OCI-LY3 (cell line): ENCODE results near the gene F12.

Source experiments
- H2AFZ ChIP-seq: fragments of 200-600, 300-600 bp; shearing (Covaris generic); 2 replicates; pipeline ENCODE4 v1.6.0; 2014; ENCODE audit warnings: antibody characterized with exemption, low read depth, low read length
- H3K27ac ChIP-seq: fragments of 200-600, 300-600 bp; sonication (generic); 2 replicates; pipeline ENCODE4 v1.5.1; 2014; ENCODE audit warnings: mild to moderate bottlenecking, low read length, moderate library complexity, mixed read lengths
- H3K27me3 ChIP-seq: fragments of 200-600, 300-600 bp; sonication (generic); 2 replicates; pipeline ENCODE4 v1.6.1; 2014; ENCODE audit warnings: low read depth, low read length, mixed read lengths
- H3K36me3 ChIP-seq: fragments of 200-600, 300-600 bp; sonication (generic); replicated peaks from 2 replicates; pipeline ENCODE3; 2014; ENCODE audit warnings: low read depth, low read length, mixed read lengths
- H3K4me1 ChIP-seq: fragments of 300-600, 200-600 bp; sonication (generic); 2 replicates; pipeline ENCODE4 v1.6.1; 2014; ENCODE audit warnings: low read length, mixed read lengths
- H3K4me2 ChIP-seq: fragments of 200-600, 300-600 bp; sonication (generic); 2 replicates; pipeline ENCODE4 v1.6.1; 2014; ENCODE audit warnings: low read length, mixed read lengths
- H3K4me3 ChIP-seq: fragments of 300-600, 200-600 bp; sonication (generic); 2 replicates; pipeline ENCODE4 v1.5.1; 2014; ENCODE audit warnings: antibody characterized with exemption, mild to moderate bottlenecking, low read length, moderate library complexity
- H3K79me2 ChIP-seq: fragments of 300-600, 200-600 bp; shearing (Covaris generic); 2 replicates; pipeline ENCODE4 v1.6.1; 2014; ENCODE audit warnings: mild to moderate bottlenecking, low read length, mixed read lengths
- H3K9ac ChIP-seq: fragments of 300-600, 200-600 bp; shearing (Covaris generic); 2 replicates; pipeline ENCODE4 v1.6.0; 2014; ENCODE audit warnings: mild to moderate bottlenecking, low read length, moderate library complexity
- H3K9me3 ChIP-seq: fragments of 200-600, 300-600 bp; shearing (Covaris generic); 2 replicates; pipeline ENCODE4 v1.6.1; 2014; ENCODE audit warnings: low read length, mixed read lengths; ENCODE audit not compliant: insufficient read depth
- H4K20me1 ChIP-seq: fragments of 200-600, 300-600 bp; sonication (generic); 2 replicates; pipeline ENCODE4 v1.6.1; 2016; ENCODE audit warnings: low read length, mixed read lengths; ENCODE audit not compliant: insufficient read depth
- CTCF ChIP-seq: fragments of 200-600, 300-600 bp; sonication (generic); IDR thresholded peaks from 2 replicates; pipeline ENCODE4 v1.5.1; 2014; ENCODE audit warnings: antibody characterized with exemption, low read length, low read depth
- EZH2phosphoT487 ChIP-seq: fragments of 200-600 bp; shearing (Covaris generic); IDR thresholded peaks from 2 replicates; pipeline ENCODE4 v1.6.1; 2018; ENCODE audit warnings: antibody characterized with exemption, mixed run types, low read depth

F12 gene

GRCh38 chr5:177448244-177448950 lies 39.0 kb upstream of the F12 start:
- no peaks in the 10 kb centered on the region for H3K79me2 ChIP-seq
- no peaks in the 10 kb centered on the region for H3K36me3 ChIP-seq
- no peak overlapping the region for H3K27ac ChIP-seq
- no peak overlapping the region for H3K4me3 ChIP-seq
- no peaks in the 10 kb centered on the region for H3K9me3 ChIP-seq
- H3K4me2 ChIP-seq, result peak overlapping the region; percentile 64
- H4K20me1 ChIP-seq, result peaks cover 8% of the 10 kb centered on the region
- TF ChIP-seq CTCF, result no peak
- TF ChIP-seq EZH2phosphoT487, result no peak
- H3K27me3 ChIP-seq, result no peaks in the 10 kb centered on the region
- H2AFZ ChIP-seq, result no peak overlapping the region
- H3K4me1 ChIP-seq, result peaks cover 38% of the 10 kb centered on the region
- H3K9ac ChIP-seq, result no peak overlapping the region

DNA sequence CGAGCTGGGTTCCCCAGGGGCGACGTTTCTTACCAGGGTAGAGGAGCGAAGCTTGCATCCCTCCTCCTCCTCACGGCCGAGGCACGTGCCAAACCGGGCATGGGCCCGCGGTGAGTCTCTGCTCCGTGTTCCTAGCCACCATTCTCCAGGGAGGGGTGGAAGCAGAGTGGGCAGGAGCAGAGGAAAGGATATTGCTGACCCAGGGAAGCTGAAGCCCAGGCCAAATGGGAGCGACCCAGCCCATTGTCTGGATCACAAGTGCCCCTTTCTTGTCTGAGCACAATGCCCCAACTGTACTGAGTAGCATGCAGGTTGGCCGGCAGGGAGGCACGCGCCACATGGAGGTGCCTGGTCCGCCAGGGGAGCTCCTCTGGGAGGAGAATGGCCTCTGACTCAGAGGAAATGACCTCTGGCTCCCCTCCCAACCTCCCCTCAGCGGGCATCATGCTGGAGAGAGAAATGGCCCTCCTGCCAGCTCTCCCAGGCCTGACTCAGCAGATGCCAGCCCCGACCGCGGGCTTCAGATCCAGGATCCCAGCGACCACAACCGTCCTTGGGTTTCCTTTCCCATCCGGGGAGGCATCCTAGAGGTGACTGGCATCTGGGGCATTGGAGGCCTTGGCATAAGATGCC lies 38.4 kb upstream of the F12 start:
- Histone ChIP-seq H3K36me3 (no peaks in the 10 kb centered on the region), H2AFZ (no peak overlapping the region), H3K9ac (no peak overlapping the region), H3K9me3 (no peaks in the 10 kb centered on the region), H3K4me3 (peak overlapping the region; percentile 58), H3K4me2 (peak overlapping the region; percentile 64), H3K27me3 (no peaks in the 10 kb centered on the region), H4K20me1 (0 out of 2 replicates have a peak, but pooled peaks cover 2% of the 10 kb centered on the region), H3K4me1 (peaks cover 35% of the 10 kb centered on the region), H3K79me2 (no peaks in the 10 kb centered on the region), H3K27ac (no peak overlapping the region)
- TF ChIP-seq CTCF (no peak), EZH2phosphoT487 (no peak)

DNA sequence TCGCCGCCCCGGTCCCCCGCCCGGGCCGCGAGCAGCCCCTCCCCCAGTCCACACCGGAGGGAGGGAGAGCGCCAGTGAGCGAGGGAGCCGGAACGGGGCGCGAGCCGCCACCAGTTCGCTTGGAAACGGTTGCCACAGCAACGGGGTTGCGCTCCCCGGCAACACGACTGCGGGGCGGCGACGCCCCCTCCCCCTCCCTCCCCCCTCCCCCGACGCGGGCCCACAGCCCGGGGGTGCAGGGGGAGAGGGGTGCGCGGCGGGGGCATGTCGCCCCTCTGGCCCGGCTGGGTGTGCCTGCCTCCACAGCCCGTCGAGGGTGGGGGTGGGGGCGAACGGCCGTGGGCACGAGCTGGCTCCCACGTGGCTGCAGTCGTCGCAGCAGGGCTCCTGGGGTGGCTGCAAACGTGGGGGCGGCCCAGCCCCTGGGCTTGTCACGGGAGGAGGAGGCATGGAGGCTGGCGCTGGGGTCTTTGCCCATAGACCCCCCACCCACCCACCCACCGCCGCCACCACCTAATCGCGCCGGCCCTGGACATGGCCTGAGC lies 37.8 kb upstream of the F12 start:
- peak overlapping the region; percentile 82 for H3K4me2 ChIP-seq
- no peak overlapping the region for H2AFZ ChIP-seq
- H3K9me3 ChIP-seq, result no peaks in the 10 kb centered on the region
- H4K20me1 ChIP-seq, result no peaks in the 10 kb centered on the region
- H3K9ac ChIP-seq, result peak overlapping the region; percentile 78
- no peak overlapping the region for H3K27ac ChIP-seq
- TF ChIP-seq CTCF (no peak), EZH2phosphoT487 (no peak)
- no peaks in the 10 kb centered on the region for H3K79me2 ChIP-seq
- no peaks in the 10 kb centered on the region for H3K27me3 ChIP-seq
- H3K4me3 ChIP-seq, result peak overlapping the region; percentile 81
- no peaks in the 10 kb centered on the region for H3K36me3 ChIP-seq
- H3K4me1 ChIP-seq, result peaks cover 35% of the 10 kb centered on the region
